Stimulated activated effector memory CD8-positive, alpha-beta T cell treated with anti-CD3 and anti-CD28 coated beads, Interleukin-12 subunit alpha, Interleukin-12 subunit beta, amount 100 ng/mL, for 72 hours (primary cell): ENCODE data around the gene TRIM3.

Experiments
- ATAC-seq: fragments of 150-1000 bp; cut with Tn5 transposase; 2 replicates; pipeline ENCODE4 v1.10.0; 2021
- DNase-seq, 2 donors: peaks; one replicate each; pipeline ENCODE4 v3.0.0; 2021 to 2022; ENCODE audit warnings: low spot score in 2 of 2
- H3K27ac Mint-ChIP-seq: one replicate; pipeline ENCODE4 v1.8.0; 2022; ENCODE audit warnings: mild to moderate bottlenecking, mixed read lengths
- H3K36me3 Mint-ChIP-seq: one replicate; pipeline ENCODE4 v1.8.0; 2022; ENCODE audit warnings: mild to moderate bottlenecking, mixed read lengths
- H3K4me1 Mint-ChIP-seq: one replicate; pipeline ENCODE4 v1.8.0; 2022; ENCODE audit warnings: mixed read lengths
- H3K4me3 Mint-ChIP-seq: one replicate; pipeline ENCODE4 v1.8.0; 2022; ENCODE audit warnings: mild to moderate bottlenecking, mixed read lengths
- H3K9me3 Mint-ChIP-seq: one replicate; pipeline ENCODE4 v1.8.0; 2022; ENCODE audit warnings: mixed read lengths

The TRIM3 gene

GRCh38 chr11:6431861-6432260 lies 41.9 kb downstream of the TRIM3 start:
- Mint-ChIP-seq H3K9me3 (no peaks in the 10 kb centered on the region), H3K27ac (no peak overlapping the region), H3K36me3 (no peaks in the 10 kb centered on the region), H3K4me3 (no peak overlapping the region), H3K4me1 (peaks cover 13% of the 10 kb centered on the region)
- DNase-seq (no peak), ATAC-seq (no peak)

GRCh38 chr11:6427516-6427915 lies 46.2 kb downstream of the TRIM3 start:
- Mint-ChIP-seq H3K4me3 (no peak overlapping the region), H3K9me3 (no peaks in the 10 kb centered on the region), H3K27ac (no peak overlapping the region), H3K4me1 (peaks cover 7% of the 10 kb centered on the region), H3K36me3 (no peaks in the 10 kb centered on the region)
- no peak for ATAC-seq
- no peak for DNase-seq

- ATAC-seq: no peak
- no peak for DNase-seq
- Mint-ChIP-seq H3K4me3 (no peak overlapping the region), H3K27ac (no peak overlapping the region), H3K4me1 (peaks cover 5% of the 10 kb centered on the region), H3K36me3 (no peaks in the 10 kb centered on the region), H3K9me3 (no peaks in the 10 kb centered on the region)
Observed at GRCh38 chr11:6420677-6421076, 53.1 kb downstream of the TRIM3 start.

GRCh38 chr11:6419009-6419631 lies 54.6 kb downstream of the TRIM3 start, which contains the start of gene APBB1:
Gene APBB1, minus strand, starts transcription at chr11:6419094. Its CDS starts 7,747 bp downstream, at chr11:6411347.
- no peaks in the 10 kb centered on the region for H3K9me3 Mint-ChIP-seq
- H3K4me3 Mint-ChIP-seq: no peak within 1 kb of the TSS
- H3K36me3 Mint-ChIP-seq: no peaks in the 10 kb centered on the region
- H3K4me1 Mint-ChIP-seq: peaks cover 5% of the 10 kb centered on the region
- H3K27ac Mint-ChIP-seq: peak within 1 kb of the TSS; percentile 77
- ATAC-seq (peak; percentile 79), DNase-seq (peak; percentile 67 to 81)

GRCh38 chr11:6418557-6419008 lies 55.2 kb downstream of the TRIM3 start:
- H3K4me3 Mint-ChIP-seq: no peak overlapping the region

GRCh38 chr11:6417907-6418556 lies 55.7 kb downstream of the TRIM3 start:
- no peaks in the 10 kb centered on the region for H3K9me3 Mint-ChIP-seq
- no peak overlapping the region for H3K27ac Mint-ChIP-seq
- no peak for ATAC-seq
- DNase-seq: no peak
- H3K4me3 Mint-ChIP-seq: no peak overlapping the region
- H3K4me1 Mint-ChIP-seq: peaks cover 8% of the 10 kb centered on the region
- H3K36me3 Mint-ChIP-seq: no peaks in the 10 kb centered on the region

More at GRCh38 chr11:6418557-6419008, 55.2 kb downstream of the TRIM3 start:
- Mint-ChIP-seq H3K36me3 (no peaks in the 10 kb centered on the region), H3K4me1 (peaks cover 5% of the 10 kb centered on the region), H3K9me3 (no peaks in the 10 kb centered on the region), H3K27ac (no peak overlapping the region)
- peak; percentile 16 for ATAC-seq
- no peak for DNase-seq

- Mint-ChIP-seq H3K4me1 (peaks cover 18% of the 10 kb centered on the region), H3K27ac (no peak overlapping the region), H3K36me3 (peaks cover 2% of the 10 kb centered on the region), H3K9me3 (no peaks in the 10 kb centered on the region), H3K4me3 (no peak overlapping the region)
- ATAC-seq (no peak), DNase-seq (no peak)
Observed at GRCh38 chr11:6415797-6416196, 57.9 kb downstream of the TRIM3 start.

GRCh38 chr11:6414874-6415328 lies 58.8 kb downstream of the TRIM3 start:
- peak; percentile 68 for ATAC-seq
- peak in 1 of 2 donors; percentile 58 for DNase-seq
- Mint-ChIP-seq H3K4me1 (peaks cover 18% of the 10 kb centered on the region), H3K36me3 (peaks cover 5% of the 10 kb centered on the region), H3K9me3 (no peaks in the 10 kb centered on the region), H3K27ac (no peak overlapping the region), H3K4me3 (no peak overlapping the region)

- no peak overlapping the region for H3K27ac Mint-ChIP-seq
- H3K4me1 Mint-ChIP-seq: peaks cover 13% of the 10 kb centered on the region
- ATAC-seq: peak; percentile 42
- no peaks in the 10 kb centered on the region for H3K9me3 Mint-ChIP-seq
- H3K36me3 Mint-ChIP-seq: peaks cover 12% of the 10 kb centered on the region
- no peak for DNase-seq
- H3K4me3 Mint-ChIP-seq: no peak overlapping the region
Observed at GRCh38 chr11:6413791-6414201, 59.9 kb downstream of the TRIM3 start.

- Mint-ChIP-seq H3K27ac (no peak overlapping the region), H3K36me3 (peaks cover 12% of the 10 kb centered on the region), H3K4me1 (peaks cover 28% of the 10 kb centered on the region), H3K4me3 (no peak overlapping the region), H3K9me3 (no peaks in the 10 kb centered on the region)
- ATAC-seq (no peak), DNase-seq (no peak)
Observed at GRCh38 chr11:6411594-6412031, 62.1 kb downstream of the TRIM3 start.

GRCh38 chr11:6410695-6411430 lies 62.9 kb downstream of the TRIM3 start:
- Mint-ChIP-seq H3K4me3 (no peak overlapping the region), H3K36me3 (peaks cover 12% of the 10 kb centered on the region), H3K9me3 (no peaks in the 10 kb centered on the region), H3K4me1 (peaks cover 35% of the 10 kb centered on the region), H3K27ac (no peak overlapping the region)
- no peak for DNase-seq
- no peak for ATAC-seq

GRCh38 chr11:6406370-6406769 lies 67.4 kb downstream of the TRIM3 start:
- no peak for ATAC-seq
- Mint-ChIP-seq H3K9me3 (no peaks in the 10 kb centered on the region), H3K4me3 (no peak overlapping the region), H3K4me1 (peaks cover 60% of the 10 kb centered on the region), H3K36me3 (peaks cover 24% of the 10 kb centered on the region), H3K27ac (peak overlapping the region; percentile 4)
- no peak for DNase-seq

- H3K27ac Mint-ChIP-seq: no peak overlapping the region
Observed at GRCh38 chr11:6405846-6406245, 67.9 kb downstream of the TRIM3 start.

GRCh38 chr11:6405052-6405667 lies 68.6 kb downstream of the TRIM3 start:
- peak in 1 of 2 donors; percentile 45 for DNase-seq
- no peak overlapping the region for H3K27ac Mint-ChIP-seq
- ATAC-seq: no peak
- no peaks in the 10 kb centered on the region for H3K9me3 Mint-ChIP-seq
- peaks cover 31% of the 10 kb centered on the region for H3K36me3 Mint-ChIP-seq
- no peak overlapping the region for H3K4me3 Mint-ChIP-seq
- peaks cover 69% of the 10 kb centered on the region for H3K4me1 Mint-ChIP-seq

More at GRCh38 chr11:6405846-6406245, 67.9 kb downstream of the TRIM3 start:
- no peak overlapping the region for H3K4me3 Mint-ChIP-seq
- no peaks in the 10 kb centered on the region for H3K9me3 Mint-ChIP-seq
- H3K36me3 Mint-ChIP-seq: peaks cover 27% of the 10 kb centered on the region
- H3K4me1 Mint-ChIP-seq: peaks cover 65% of the 10 kb centered on the region
- no peak for ATAC-seq
- no peak for DNase-seq
